Measurements from ENCODE around the gene MESP2.

Gene MESP2

DNA sequence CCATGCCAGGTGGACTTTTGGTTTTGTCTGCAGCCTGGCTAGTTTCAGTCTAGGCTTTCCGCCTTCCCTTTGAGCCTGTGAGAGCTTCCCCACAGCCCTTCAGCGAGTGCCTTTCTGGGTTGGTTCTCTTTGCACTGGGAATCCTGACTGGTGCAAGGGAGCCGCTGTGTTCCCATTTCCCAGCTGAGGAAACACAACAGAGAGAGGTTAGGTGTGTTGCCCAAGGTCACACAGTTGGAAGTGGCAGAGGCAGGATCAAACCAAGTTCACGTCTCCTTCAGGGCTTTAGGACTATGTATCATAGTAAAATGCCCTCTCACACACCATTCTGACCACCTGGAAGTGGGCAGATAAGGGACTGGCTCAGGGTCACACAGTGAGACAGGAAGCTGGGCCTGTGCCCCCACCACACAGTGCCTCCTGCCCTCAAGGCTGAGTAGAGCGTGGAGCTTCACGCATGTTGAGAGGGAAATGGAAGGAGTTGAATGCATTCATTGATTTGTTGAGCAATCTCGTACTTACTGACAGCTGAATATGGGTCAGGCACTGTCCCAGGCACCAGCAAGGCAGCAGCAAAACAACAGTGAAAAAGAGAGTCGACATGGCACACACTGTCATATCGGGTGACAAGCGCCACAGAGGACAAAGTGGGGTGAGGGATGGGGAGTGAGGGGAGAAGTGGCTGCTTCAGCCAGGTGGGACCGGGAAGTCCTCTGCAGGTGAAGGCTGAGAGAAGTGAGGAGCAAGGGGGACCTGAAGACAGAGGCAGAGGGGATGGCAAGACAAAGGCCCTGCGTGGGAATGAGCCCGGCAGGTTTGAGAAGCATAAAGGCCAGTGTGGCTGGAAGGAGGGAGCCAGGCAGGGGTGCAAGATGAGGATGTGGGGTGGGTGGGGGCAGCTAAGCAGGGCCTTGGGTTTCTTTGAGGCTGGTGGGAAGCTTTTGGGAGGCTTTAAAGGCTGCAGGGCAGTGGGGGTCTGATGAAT, 50.8 kb downstream of the MESP2 start:
- no peak for DNase-seq (ENCODE audit: low spot score)
- in situ Hi-C loops (cut with MboI; ENCODE audit: low pct_unique_long_range_greater_than_20kb, low sequenced_read_pairs, unreplicated experiment): no loop called here
- TF ChIP-seq CTCF (IDR thresholded peaks at IDR 0.05; ENCODE audit: extremely low read depth, insufficient read depth, missing control alignments): no peak

- no peak for TF ChIP-seq CTCF (IDR thresholded peaks at IDR 0.05; ENCODE audit: extremely low read depth, insufficient read depth, missing control alignments)
- in situ Hi-C loops (cut with MboI; ENCODE audit: low pct_unique_long_range_greater_than_20kb, low sequenced_read_pairs, unreplicated experiment): no loop called here
- DNase-seq (ENCODE audit: low spot score): no peak
These were observed 51.7 kb downstream of the MESP2 start for GRCh38 chr15:89827829-89828228.
